GM13977 (cell line): Measurements from ENCODE around the gene CDPF1.
"Not testable (repeated sequence)": the region's sequence is repeated elsewhere in the genome, so short reads cannot be mapped to it uniquely, and the experiment has no call there.

Experiments used
- DNase-seq: peaks from one replicate; pipeline ENCODE4 v3.0.0; 2012; ENCODE audit warnings: low spot score
- in situ Hi-C: fragments of 300-500 bp; cut with MboI; formaldehyde crosslinking; loops from one replicate; pipeline ENCODE4 v1.12.0; 2022; ENCODE audit warnings: low sequenced_read_pairs, low pct_unique_long_range_greater_than_20kb, mixed read lengths, inconsistent platforms; ENCODE audit not compliant: unreplicated experiment
- TF ChIP-seq, protein P1 (sequence below): IDR thresholded peaks from 2 replicates; pipeline ENCODE4 v1.5.1; 2012; ENCODE audit warnings: mild to moderate bottlenecking, control low read depth; ENCODE audit not compliant: insufficient read depth; ENCODE audit errors: extremely low read depth, missing control alignments

Gene CDPF1

DNA sequence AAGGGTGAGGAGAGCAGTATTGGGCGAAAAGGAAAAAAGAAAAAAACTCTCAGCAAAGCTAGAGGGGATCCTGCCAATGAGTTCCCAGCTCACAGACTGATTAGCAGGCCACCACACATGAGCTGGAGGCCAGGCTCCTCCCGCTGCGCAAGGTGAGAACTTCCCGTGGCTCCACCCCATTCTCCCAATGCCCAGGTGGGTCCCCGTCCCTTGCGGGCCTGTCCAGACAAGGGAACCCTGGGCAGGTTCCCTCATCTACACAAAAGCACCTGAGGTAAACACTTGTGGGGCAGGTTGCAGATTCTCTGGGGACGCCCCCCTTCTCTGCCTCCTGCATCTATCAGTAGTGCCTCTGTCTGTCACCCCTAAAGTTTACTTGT is 46.5 kb downstream of the CDPF1 start:
- TF ChIP-seq, protein P1, sequence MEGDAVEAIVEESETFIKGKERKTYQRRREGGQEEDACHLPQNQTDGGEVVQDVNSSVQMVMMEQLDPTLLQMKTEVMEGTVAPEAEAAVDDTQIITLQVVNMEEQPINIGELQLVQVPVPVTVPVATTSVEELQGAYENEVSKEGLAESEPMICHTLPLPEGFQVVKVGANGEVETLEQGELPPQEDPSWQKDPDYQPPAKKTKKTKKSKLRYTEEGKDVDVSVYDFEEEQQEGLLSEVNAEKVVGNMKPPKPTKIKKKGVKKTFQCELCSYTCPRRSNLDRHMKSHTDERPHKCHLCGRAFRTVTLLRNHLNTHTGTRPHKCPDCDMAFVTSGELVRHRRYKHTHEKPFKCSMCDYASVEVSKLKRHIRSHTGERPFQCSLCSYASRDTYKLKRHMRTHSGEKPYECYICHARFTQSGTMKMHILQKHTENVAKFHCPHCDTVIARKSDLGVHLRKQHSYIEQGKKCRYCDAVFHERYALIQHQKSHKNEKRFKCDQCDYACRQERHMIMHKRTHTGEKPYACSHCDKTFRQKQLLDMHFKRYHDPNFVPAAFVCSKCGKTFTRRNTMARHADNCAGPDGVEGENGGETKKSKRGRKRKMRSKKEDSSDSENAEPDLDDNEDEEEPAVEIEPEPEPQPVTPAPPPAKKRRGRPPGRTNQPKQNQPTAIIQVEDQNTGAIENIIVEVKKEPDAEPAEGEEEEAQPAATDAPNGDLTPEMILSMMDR, result no peak
- in situ Hi-C loops, result no loop called here
- no peak for DNase-seq

DNA sequence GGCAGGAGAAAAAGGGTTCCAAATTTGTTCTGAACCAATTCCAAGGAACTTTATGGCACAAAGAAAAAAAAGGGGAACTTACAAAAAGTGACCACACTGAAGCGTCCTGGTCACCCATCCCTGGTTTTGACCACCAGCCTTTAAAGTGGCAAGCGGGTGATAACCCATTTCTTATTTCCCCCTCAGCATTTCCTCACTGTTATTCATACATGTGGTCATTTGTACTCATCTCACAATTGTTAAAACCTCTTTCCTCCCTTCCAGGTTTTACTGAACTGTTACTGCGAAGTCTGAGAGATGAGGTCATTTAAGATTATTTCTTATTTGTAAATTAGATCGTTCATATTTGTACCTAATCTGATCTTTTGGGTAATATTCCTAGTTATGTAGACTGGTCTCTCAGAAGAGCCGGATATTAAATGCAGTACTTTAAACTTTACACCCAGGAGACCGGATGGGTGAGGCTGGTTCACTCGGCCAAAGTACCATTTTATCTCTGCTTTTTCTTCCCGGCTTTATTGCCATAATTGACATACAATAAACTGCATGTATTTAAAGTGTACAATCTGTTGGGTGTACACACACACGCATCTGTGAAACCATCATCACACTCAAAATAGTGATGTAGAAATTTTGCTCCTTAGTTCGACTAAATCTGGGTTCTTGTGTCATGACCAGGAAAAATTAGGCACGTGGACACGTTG is 47.0 kb downstream of the CDPF1 start:
- TF ChIP-seq, protein P1, result no peak
- in situ Hi-C loops, result no loop called here
- no peak for DNase-seq

DNA sequence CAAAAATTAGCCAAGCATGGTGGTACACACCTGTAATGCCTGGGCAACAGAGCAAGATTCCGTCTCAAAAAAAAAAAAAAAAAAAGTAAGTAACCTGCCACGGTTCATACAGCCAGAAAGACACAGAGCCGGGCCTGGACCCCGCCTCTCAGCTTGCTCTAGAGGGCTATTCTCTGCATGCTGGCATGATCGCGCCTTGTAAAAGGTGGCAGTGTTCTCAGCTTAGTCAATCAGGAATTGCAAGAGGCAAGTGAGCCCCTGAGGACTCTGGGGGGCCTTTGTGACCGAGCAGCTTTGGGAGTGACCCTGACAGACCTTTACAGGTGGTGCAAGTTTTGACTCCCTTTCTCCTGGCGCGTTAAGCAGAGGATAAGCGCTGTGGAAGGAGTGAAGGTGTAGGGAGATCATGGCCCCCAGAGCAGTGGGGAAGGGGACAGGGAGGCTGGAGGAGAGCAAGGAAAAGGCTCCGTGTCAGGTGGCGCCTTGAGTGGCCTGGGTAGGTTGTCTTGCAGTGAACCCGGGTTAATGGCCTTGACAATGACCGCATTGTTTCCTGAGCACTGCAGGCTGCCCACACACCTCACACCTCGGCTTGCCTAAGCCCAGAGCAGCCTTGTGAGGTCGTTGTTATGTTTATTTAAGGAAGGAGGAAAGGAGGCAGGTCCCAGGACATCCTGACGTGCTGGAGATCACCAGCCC is 48.9 kb downstream of the CDPF1 start:
- TF ChIP-seq, protein P1, result no peak
- in situ Hi-C loops, result no loop called here
- DNase-seq, result no peak

DNA sequence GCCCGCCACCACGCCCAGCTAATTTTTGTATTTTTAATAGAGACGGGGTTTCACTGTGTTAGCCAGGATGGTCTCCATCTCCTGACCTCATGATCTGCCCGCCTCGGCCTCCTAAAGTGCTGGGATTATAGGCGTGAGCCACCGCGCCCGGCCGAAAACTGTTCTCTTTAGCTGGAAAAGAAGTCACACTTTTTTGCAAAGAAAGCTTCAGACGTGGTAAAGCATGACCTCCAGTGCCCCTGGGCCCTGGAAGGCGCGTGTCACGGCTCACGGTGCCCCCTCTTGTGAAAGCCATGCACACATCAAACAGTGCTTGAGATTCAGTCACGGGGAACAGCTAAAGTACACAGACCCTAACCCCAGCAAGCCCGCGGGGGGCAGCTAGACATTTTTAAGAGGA is 51.3 kb downstream of the CDPF1 start:
- in situ Hi-C loops, DNase-seq: not testable (repeated sequence)

DNA sequence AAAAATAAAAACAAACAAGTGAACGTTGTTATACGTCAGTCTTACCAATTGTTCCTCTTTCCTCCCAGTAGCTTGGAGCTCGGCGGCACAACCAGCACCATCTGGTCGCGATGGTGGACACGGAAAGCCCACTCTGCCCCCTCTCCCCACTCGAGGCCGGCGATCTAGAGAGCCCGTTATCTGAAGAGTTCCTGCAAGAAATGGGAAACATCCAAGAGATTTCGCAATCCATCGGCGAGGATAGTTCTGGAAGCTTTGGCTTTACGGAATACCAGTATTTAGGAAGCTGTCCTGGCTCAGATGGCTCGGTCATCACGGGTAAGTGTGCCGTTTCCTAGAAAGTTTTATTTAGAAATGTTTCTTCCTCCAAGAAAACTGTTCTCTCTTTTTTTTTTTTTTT is 51.8 kb downstream of the CDPF1 start:
- no peak for DNase-seq
- TF ChIP-seq, protein P1, result no peak
- in situ Hi-C loops, result no loop called here

DNA sequence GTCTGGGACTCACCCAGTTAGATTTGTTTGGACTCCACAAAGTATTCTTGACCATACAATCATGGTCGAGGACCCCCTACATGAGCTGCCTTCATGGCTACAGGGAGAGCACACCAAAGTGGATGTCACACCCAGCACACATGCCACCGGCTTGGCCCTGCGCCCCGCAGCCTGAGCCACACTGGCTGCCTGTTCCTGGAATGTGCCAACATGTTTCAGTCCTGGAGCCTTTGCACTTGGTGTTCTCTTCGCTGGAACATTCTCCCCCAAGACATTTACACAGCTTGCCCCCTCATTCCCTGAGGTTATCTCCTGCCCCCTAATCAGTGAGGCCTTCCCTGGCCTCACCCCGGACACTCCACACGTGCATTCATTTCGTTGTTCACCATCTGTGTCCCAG is 53.8 kb downstream of the CDPF1 start:
- in situ Hi-C loops, result no loop called here
- DNase-seq, result no peak
- TF ChIP-seq, protein P1, result no peak

DNA sequence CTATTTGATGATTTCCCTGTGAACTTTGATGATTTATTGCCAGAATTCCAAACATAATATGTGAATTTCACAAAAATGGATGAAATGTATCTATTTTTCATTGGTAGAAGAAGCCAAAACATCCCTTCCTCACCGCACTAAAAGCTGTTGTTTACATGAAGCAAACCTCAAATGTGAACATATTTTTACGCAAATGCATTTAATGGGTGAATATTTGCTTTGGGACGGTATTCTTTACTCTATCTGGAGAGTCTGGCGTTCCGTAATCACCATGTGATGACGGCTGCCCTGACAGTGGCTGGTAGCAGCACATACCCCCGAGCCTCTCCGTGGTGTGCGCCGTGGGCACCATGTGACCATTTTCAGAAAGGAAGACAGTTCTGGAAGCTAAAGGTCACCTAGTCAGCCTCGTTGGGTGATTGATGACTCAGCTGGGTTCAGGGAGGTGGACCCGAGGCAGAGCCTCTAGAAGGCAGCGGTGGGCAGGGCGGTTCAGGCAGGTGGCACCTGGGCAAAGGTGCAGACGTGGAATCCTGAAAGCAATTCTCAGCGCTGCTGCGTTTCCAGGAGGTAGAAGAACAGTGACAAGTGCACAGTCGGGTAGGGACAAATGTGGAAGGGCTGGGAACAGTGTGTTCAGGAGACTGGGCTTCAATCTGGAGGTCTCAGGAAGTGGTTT is 54.5 kb downstream of the CDPF1 start:
- in situ Hi-C loops, result no loop called here
- DNase-seq, result no peak
- TF ChIP-seq, protein P1, result no peak
